H1 (cell line): ENCODE data around the gene AK5. TPM values are rescaled to one million over a fixed set of nuclear protein-coding genes. Genes with fewer than 3 reads are reported as not detected.

Source experiments
- CTCF ChIA-PET: fragments of 300-600 bp; sonication (Branson Sonifier 250); formaldehyde crosslinking; loops from one replicate; lab custom pipeline; 2021; ENCODE audit not compliant: partially characterized antibody; lab: Charles Lee
- POLR2A ChIA-PET: fragments of 300-600 bp; sonication (Branson Sonifier 250); formaldehyde crosslinking; loops from one replicate; lab custom pipeline; 2021; ENCODE audit warnings: inconsistent platforms; ENCODE audit not compliant: partially characterized antibody; lab: Charles Lee
- DNase-seq, 2 experiments: peaks; one replicate each; pipeline versions ENCODE4 v3.0.0 to v3.0.0-alpha.2; 2010 to 2022; ENCODE audit warnings: low spot score in 2 of 2, low read depth in 1 of 2, mixed read lengths in 1 of 2
- FAIRE-seq: peaks from 2 replicates; lab custom pipeline; 2011; peaks lifted over from hg19 to GRCh38; lab: Jason Lieb, UNC
- H2AFZ ChIP-seq: 2 replicates; pipeline ENCODE4 v1.8.1; 2012; ENCODE audit warnings: low read length, inconsistent platforms
- H2AK5ac ChIP-seq: 2 replicates; pipeline ENCODE4 v1.6.1; 2013; ENCODE audit warnings: low read depth, low read length
- H2BK120ac ChIP-seq: replicated peaks from 2 replicates; pipeline ENCODE3; 2013; ENCODE audit warnings: low read depth, low read length, inconsistent platforms
- H2BK12ac ChIP-seq: 2 replicates; pipeline ENCODE4 v1.6.1; 2013; ENCODE audit warnings: low read depth, low read length
- H2BK15ac ChIP-seq: 2 replicates; pipeline ENCODE4 v1.6.1; 2013; ENCODE audit warnings: low read length
- H2BK20ac ChIP-seq: 2 replicates; pipeline ENCODE4 v1.6.1; 2013; ENCODE audit warnings: low read length
- H2BK5ac ChIP-seq: 2 replicates; pipeline ENCODE4 v1.6.1; 2013; ENCODE audit warnings: low read depth, low read length
- H3K14ac ChIP-seq: 2 replicates; pipeline ENCODE4 v1.6.1; 2013; ENCODE audit warnings: inconsistent platforms; ENCODE audit not compliant: insufficient read length
- H3K18ac ChIP-seq: 2 replicates; pipeline ENCODE4 v1.6.1; 2013; ENCODE audit warnings: low read length; ENCODE audit errors: extremely low read depth
- H3K23ac ChIP-seq: 2 replicates; pipeline ENCODE4 v1.6.1; 2013; ENCODE audit warnings: inconsistent platforms; ENCODE audit not compliant: insufficient read length
- H3K23me2 ChIP-seq: 2 replicates; pipeline ENCODE4 v1.6.1; 2013; ENCODE audit warnings: low read depth, low read length
- H3K27ac ChIP-seq: 2 replicates; pipeline ENCODE4 v1.6.1; 2011; ENCODE audit warnings: low read depth, low read length, inconsistent platforms
- H3K27me3 ChIP-seq, 4 experiments: replicated peaks in 1 of 4; 1 replicate in 1 of 4; 2 replicates in 3 of 4; pipeline versions ENCODE4 v1.6.1 to v1.8.1; 2011 to 2013; ENCODE audit warnings: low read length in 3 of 4, mild to moderate bottlenecking in 3 of 4, inconsistent platforms in 2 of 4, mixed read lengths in 2 of 4, moderate library complexity in 1 of 4; ENCODE audit not compliant: control insufficient read depth in 3 of 4, insufficient read depth in 3 of 4; ENCODE audit errors: extremely low read depth in 1 of 4
- H3K36me3 ChIP-seq, 4 experiments: 2 replicates each; pipeline versions ENCODE4 v1.6.1 to v1.8.1; 2011 to 2013; ENCODE audit warnings: mild to moderate bottlenecking in 4 of 4, low read length in 3 of 4, moderate library complexity in 2 of 4, control low read depth in 1 of 4, inconsistent platforms in 1 of 4; ENCODE audit not compliant: insufficient read depth in 4 of 4, control insufficient read depth in 2 of 4
- H3K4ac ChIP-seq: replicated peaks from 2 replicates; pipeline ENCODE3; 2013; ENCODE audit warnings: low read length, low read depth, mixed read lengths, inconsistent platforms; ENCODE audit not compliant: insufficient read length
- H3K4me1 ChIP-seq, 4 experiments: replicated peaks in 1 of 4; 1 replicate in 1 of 4; 2 replicates in 3 of 4; pipeline versions ENCODE4 v1.6.1 to v1.8.1; 2011 to 2013; ENCODE audit warnings: low read length in 3 of 4, inconsistent platforms in 2 of 4, mixed read lengths in 1 of 4; ENCODE audit not compliant: insufficient read depth in 4 of 4, control insufficient read depth in 3 of 4
- H3K4me2 ChIP-seq, 2 experiments: 2 replicates each; pipeline versions ENCODE4 v1.6.1 to v1.8.1; 2011 to 2013; ENCODE audit warnings: low read depth in 2 of 2, low read length in 2 of 2, control low read depth in 1 of 2, inconsistent platforms in 1 of 2, mild to moderate bottlenecking in 1 of 2; ENCODE audit not compliant: insufficient read depth in 1 of 2
- H3K4me3 ChIP-seq, 4 experiments: fragments of 200-600, 300-600 bp in 1 of 4; sonication (generic), shearing (Covaris generic), sonication (Bioruptor Twin) in 1 of 4; 2 replicates each; pipeline versions ENCODE4 v1.5.1 to v1.8.1; 2011 to 2016; ENCODE audit warnings: low read length in 4 of 4, low read depth in 3 of 4, control low read depth in 2 of 4, inconsistent platforms in 2 of 4, mild to moderate bottlenecking in 2 of 4, mixed read lengths in 1 of 4, moderate library complexity in 1 of 4; ENCODE audit not compliant: insufficient read depth in 2 of 4; ENCODE audit errors: extremely low read depth in 1 of 4
- H3K56ac ChIP-seq: replicated peaks from 2 replicates; pipeline ENCODE3; 2013; ENCODE audit warnings: low read depth, mild to moderate bottlenecking, mixed read lengths, low read length, inconsistent platforms; ENCODE audit not compliant: insufficient read length
- H3K79me1 ChIP-seq: 2 replicates; pipeline ENCODE4 v1.6.1; 2013; ENCODE audit warnings: low read depth, low read length, control low read depth
- H3K79me2 ChIP-seq, 2 experiments: 2 replicates each; pipeline versions ENCODE4 v1.6.1 to v1.8.1; 2012 to 2013; ENCODE audit warnings: low read length in 2 of 2, mild to moderate bottlenecking in 2 of 2, inconsistent platforms in 1 of 2; ENCODE audit not compliant: insufficient read depth in 2 of 2, control insufficient read depth in 1 of 2
- H3K9ac ChIP-seq, 4 experiments: replicated peaks in 1 of 4; 1 replicate in 1 of 4; 2 replicates in 3 of 4; pipeline versions ENCODE4 v1.6.1 to v1.8.1; 2011 to 2013; ENCODE audit warnings: low read depth in 3 of 4, low read length in 3 of 4, control low read depth in 2 of 4, mild to moderate bottlenecking in 2 of 4, moderate library complexity in 2 of 4, inconsistent platforms in 1 of 4; ENCODE audit errors: extremely low read depth in 1 of 4
- H3K9me3 ChIP-seq, 2 experiments: 2 replicates each; pipeline versions ENCODE4 v1.6.1 to v1.8.1; 2012 to 2013; ENCODE audit warnings: mild to moderate bottlenecking in 2 of 2, moderate library complexity in 2 of 2, control low read depth in 1 of 2, inconsistent platforms in 1 of 2, low read depth in 1 of 2, low read length in 1 of 2, mixed read lengths in 1 of 2; ENCODE audit not compliant: insufficient read depth in 2 of 2
- H4K20me1 ChIP-seq, 2 experiments: replicated peaks in 1 of 2; 2 replicates each; pipeline versions ENCODE3 to v1.8.1; 2011 to 2013; ENCODE audit warnings: inconsistent platforms in 2 of 2, low read length in 2 of 2, mild to moderate bottlenecking in 1 of 2; ENCODE audit not compliant: insufficient read depth in 2 of 2, control insufficient read depth in 1 of 2
- H4K5ac ChIP-seq: 2 replicates; pipeline ENCODE4 v1.6.1; 2013; ENCODE audit warnings: low read length, low read depth, mixed read lengths, inconsistent platforms; ENCODE audit not compliant: insufficient read length
- H4K8ac ChIP-seq: 2 replicates; pipeline ENCODE4 v1.8.0; 2013; ENCODE audit warnings: mild to moderate bottlenecking, moderate library complexity, low read length, inconsistent platforms; ENCODE audit not compliant: insufficient read depth; ENCODE audit errors: extremely low read depth
- H4K91ac ChIP-seq: replicated peaks from 2 replicates; pipeline ENCODE3; 2013; ENCODE audit warnings: low read length, mixed read lengths, inconsistent platforms; ENCODE audit not compliant: insufficient read length
- ASH2L ChIP-seq: fragments of 200-600, 300-600 bp; sonication (generic); IDR thresholded peaks from one replicate; pipeline ENCODE4 v1.7.1; 2017; ENCODE audit warnings: low read length
- BACH1 ChIP-seq: IDR thresholded peaks from 2 replicates; pipeline ENCODE4 v1.6.1; 2012; ENCODE audit warnings: low read length, improper control_type of control experiment
- EGR1 ChIP-seq: IDR thresholded peaks from 2 replicates; pipeline ENCODE4 v1.6.1; 2011; ENCODE audit warnings: low read depth, low read length, borderline replicate concordance
- NANOG ChIP-seq: IDR thresholded peaks from 2 replicates; pipeline ENCODE4 v1.6.1; 2011; ENCODE audit warnings: low read length, low read depth, mild to moderate bottlenecking, inconsistent platforms; ENCODE audit not compliant: insufficient read depth, poor library complexity, severe bottlenecking
- RXRA ChIP-seq: IDR thresholded peaks from 2 replicates; pipeline ENCODE4 v1.6.1; 2011; ENCODE audit warnings: low read depth, mild to moderate bottlenecking, low read length, moderate library complexity; ENCODE audit not compliant: insufficient read depth
- TEAD4 ChIP-seq: IDR thresholded peaks from 2 replicates; pipeline ENCODE4 v1.6.1; 2012; ENCODE audit warnings: low read depth, low read length, inconsistent platforms, mixed read lengths
- WGBS, 2 experiments: shearing (Covaris generic) in 1 of 2; methylation state at CpG; one replicate each; pipeline versions ENCODE4 v1.1.6 to v1.1.7; 2013 to 2015; ENCODE audit warnings: low lambda C conversion rate in 2 of 2, mixed read lengths in 2 of 2, inconsistent platforms in 1 of 2, low coverage in 1 of 2, missing lambda C conversion rate in 1 of 2; ENCODE audit not compliant: insufficient replicate concordance in 2 of 2, insufficient coverage in 1 of 2, insufficient read length in 1 of 2; ENCODE audit errors: extremely low coverage in 1 of 2, missing lambda C conversion rate in 1 of 2; 5-methylcytosine and 5-hydroxymethylcytosine counted together
- polyA plus RNA-seq, 7 experiments: library from polyadenylated mRNA; depleted of rRNA in 3 of 7; stranded (reverse) in 5 of 7; unstranded in 2 of 7; fragments of >200 nt in 5 of 7; fragments of 200-250 nt in 2 of 7; gene quantifications; 1 replicate in 5 of 7; 2 replicates in 1 of 7; 4 replicates in 1 of 7; pipeline versions ENCODE4 v1.2.1 to v1.2.3, GENCODE V29; 2011 to 2013; ENCODE audit warnings: missing spikeins in 2 of 7, mixed read lengths in 2 of 7
- total RNA-seq: library from RNA; stranded (reverse); fragmentation: NEBNext Ultra II Directional; extraction: Animal tissue kit (Norgen Biotek cat#: 25700); gene quantifications from 2 replicates; pipeline ENCODE4 v1.2.1, GENCODE V29; 2021
- TF ChIP-seq, protein P1 (sequence below), 3 experiments: IDR thresholded peaks; 1 replicate in 2 of 3; 2 replicates in 1 of 3; pipeline versions ENCODE4 v1.5.1 to v1.6.1; 2011; ENCODE audit warnings: low read length in 3 of 3, mild to moderate bottlenecking in 3 of 3, inconsistent platforms in 2 of 3, low read depth in 1 of 3, moderate library complexity in 1 of 3; ENCODE audit not compliant: insufficient read depth in 1 of 3; ENCODE audit errors: control extremely low read depth in 1 of 3

The AK5 gene
- total and polyA plus RNA-seq, 2 of the 8 experiments (the other 6 are each of a cell fraction or from before 2014, with no cell fraction given), result 2.0 to 7.1 TPM

DNA sequence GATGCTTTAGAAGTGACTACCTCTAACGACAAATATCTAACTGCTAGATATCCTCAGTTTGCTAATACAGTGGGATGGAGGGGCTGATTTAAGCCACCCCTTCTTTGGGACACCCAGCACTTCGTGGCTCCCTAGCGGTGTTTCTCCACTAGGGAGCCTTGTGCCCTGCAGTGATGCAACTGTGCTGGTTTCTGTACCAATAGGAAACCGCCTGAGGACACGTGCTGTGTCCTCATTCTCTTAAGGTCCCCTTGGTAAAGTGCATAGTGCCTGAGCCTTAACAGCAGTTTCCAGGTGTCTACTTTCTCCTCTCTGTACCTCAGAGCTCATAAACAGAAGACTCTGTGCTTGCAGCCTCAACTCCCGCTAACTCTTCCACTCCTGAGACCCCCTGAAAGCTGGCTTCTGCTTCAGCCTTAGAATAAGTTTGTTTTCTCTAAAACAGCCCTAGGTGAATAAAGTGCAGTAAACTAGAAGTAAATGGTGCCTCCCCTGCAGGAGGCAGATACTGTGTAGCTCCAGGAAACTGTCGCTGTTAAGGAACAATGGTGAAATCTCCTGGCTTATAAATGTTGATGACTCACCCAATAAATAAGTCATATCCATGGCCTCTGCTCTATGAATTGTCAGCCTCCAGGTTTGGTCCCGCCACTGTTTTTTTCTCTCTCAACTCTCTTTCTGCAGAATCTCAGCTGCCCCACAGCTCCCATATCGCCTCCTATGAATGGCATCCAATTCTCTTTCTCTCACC is 130.4 kb downstream of the AK5 start:
- 81% methylated on average over 9 of the region's 9 CpGs; no CpG with 5 or more reads in 1 of the 2 experiments for WGBS, 2 experiments
- DNase-seq (no peak), FAIRE-seq (no peak)
- no peaks in the 10 kb centered on the region for H3K79me1 ChIP-seq
- H3K27ac ChIP-seq, result no peak overlapping the region
- ChIA-PET POLR2A (interaction anchor here (1.5 kb wide), 1 partner anchor 25 kb away, joined by 5 read pairs; no protein-coding TSS in a partner anchor), CTCF (interaction anchor here (1.2 kb wide), 1 partner anchor 120 kb away, joined by 6 read pairs; no protein-coding TSS in a partner anchor)
- H3K9ac ChIP-seq, result no peak overlapping the region
- H4K8ac ChIP-seq, result no peak overlapping the region
- no peaks in the 10 kb centered on the region for H3K79me2 ChIP-seq
- H2BK12ac ChIP-seq, result no peak overlapping the region; the same call in 1 of the 2 replicates
- no peak overlapping the region for H2BK5ac ChIP-seq
- no peak overlapping the region for H3K56ac ChIP-seq
- no peaks in the 10 kb centered on the region for H4K20me1 ChIP-seq
- H3K4me1 ChIP-seq, result peaks cover 0 to 4% (median 1%) of the 10 kb centered on the region in 4 experiments; a peak in 3 of 7 replicates
- H3K23me2 ChIP-seq, result no peaks in the 10 kb centered on the region
- H4K5ac ChIP-seq, result no peak overlapping the region
- H3K36me3 ChIP-seq, result no peaks in the 10 kb centered on the region
- no peak overlapping the region for H2BK15ac ChIP-seq
- H2BK20ac ChIP-seq, result no peak overlapping the region
- no peak overlapping the region for H2BK120ac ChIP-seq
- H3K4ac ChIP-seq, result no peak overlapping the region
- H3K14ac ChIP-seq, result no peak overlapping the region
- no peaks in the 10 kb centered on the region for H3K27me3 ChIP-seq
- no peak overlapping the region for H2AK5ac ChIP-seq
- no peak overlapping the region for H4K91ac ChIP-seq
- no peak overlapping the region for H3K4me2 ChIP-seq
- H3K18ac ChIP-seq, result no peak overlapping the region
- 0 out of 2 replicates have a peak overlapping the region, but pooled peaks have one; percentile 29 for H2AFZ ChIP-seq
- H3K9me3 ChIP-seq, result no peaks in the 10 kb centered on the region
- H3K23ac ChIP-seq, result no peak overlapping the region
- H3K4me3 ChIP-seq, result no peak overlapping the region
- TF ChIP-seq, protein P1, sequence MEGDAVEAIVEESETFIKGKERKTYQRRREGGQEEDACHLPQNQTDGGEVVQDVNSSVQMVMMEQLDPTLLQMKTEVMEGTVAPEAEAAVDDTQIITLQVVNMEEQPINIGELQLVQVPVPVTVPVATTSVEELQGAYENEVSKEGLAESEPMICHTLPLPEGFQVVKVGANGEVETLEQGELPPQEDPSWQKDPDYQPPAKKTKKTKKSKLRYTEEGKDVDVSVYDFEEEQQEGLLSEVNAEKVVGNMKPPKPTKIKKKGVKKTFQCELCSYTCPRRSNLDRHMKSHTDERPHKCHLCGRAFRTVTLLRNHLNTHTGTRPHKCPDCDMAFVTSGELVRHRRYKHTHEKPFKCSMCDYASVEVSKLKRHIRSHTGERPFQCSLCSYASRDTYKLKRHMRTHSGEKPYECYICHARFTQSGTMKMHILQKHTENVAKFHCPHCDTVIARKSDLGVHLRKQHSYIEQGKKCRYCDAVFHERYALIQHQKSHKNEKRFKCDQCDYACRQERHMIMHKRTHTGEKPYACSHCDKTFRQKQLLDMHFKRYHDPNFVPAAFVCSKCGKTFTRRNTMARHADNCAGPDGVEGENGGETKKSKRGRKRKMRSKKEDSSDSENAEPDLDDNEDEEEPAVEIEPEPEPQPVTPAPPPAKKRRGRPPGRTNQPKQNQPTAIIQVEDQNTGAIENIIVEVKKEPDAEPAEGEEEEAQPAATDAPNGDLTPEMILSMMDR (IDR thresholded peaks at IDR 0.05; ENCODE audit: control extremely low read depth in 1 of 3, insufficient read depth in 1 of 3, low read depth in 1 of 3, low read length in 3 of 3), result peak in 1 of 3 experiments; percentile 0; a peak in 1 of 4 replicates
- TF ChIP-seq ASH2L, result no peak
- TF ChIP-seq TEAD4, result no peak
- no peak for TF ChIP-seq EGR1
- TF ChIP-seq RXRA, result no peak
- no peak for TF ChIP-seq BACH1
- TF ChIP-seq NANOG, result no peak
